ENCODE results near the gene CAPN5.

DNA sequence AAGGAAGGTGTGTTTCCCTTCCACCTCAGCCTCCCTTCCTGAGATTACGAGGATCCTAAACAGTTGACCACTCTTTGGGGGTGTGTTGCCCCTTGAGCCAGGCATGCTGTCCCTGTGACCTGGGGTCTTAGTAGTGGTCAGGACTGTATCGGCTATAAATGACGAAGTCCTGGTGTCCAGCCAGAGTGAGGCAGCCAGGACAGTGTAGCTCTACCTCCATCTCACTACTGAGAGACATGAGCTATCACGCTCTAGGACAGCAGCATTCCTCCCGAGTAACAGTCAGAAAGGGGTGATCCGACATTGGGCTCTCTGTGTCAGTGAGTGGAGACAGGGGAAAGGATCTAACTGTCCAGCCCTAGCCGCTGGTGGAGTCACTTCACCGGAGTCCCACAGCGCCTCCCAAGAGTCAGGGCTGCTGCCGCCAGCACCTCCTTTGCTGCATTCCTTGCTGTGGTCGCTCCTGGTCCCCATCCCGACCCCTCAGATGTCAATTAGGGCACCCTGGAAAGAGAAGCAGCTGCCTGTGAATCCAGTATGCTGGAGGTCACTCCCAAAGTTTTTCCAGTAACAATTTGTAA lies 35.8 kb upstream of the CAPN5 start:
- TF ChIP-seq, protein P1, sequence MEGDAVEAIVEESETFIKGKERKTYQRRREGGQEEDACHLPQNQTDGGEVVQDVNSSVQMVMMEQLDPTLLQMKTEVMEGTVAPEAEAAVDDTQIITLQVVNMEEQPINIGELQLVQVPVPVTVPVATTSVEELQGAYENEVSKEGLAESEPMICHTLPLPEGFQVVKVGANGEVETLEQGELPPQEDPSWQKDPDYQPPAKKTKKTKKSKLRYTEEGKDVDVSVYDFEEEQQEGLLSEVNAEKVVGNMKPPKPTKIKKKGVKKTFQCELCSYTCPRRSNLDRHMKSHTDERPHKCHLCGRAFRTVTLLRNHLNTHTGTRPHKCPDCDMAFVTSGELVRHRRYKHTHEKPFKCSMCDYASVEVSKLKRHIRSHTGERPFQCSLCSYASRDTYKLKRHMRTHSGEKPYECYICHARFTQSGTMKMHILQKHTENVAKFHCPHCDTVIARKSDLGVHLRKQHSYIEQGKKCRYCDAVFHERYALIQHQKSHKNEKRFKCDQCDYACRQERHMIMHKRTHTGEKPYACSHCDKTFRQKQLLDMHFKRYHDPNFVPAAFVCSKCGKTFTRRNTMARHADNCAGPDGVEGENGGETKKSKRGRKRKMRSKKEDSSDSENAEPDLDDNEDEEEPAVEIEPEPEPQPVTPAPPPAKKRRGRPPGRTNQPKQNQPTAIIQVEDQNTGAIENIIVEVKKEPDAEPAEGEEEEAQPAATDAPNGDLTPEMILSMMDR (IDR thresholded peaks at IDR 0.05; ENCODE audit: low read depth, low read length): no peak
- TF ChIP-seq POLR2A (IDR thresholded peaks at IDR 0.05; ENCODE audit: extremely low read depth, insufficient read length): no peak

Data from NB4 (cell line).